GM12874 (cell line): ENCODE measurements around the gene MMAB.

ENCODE experiments used
- CTCF ChIP-seq: IDR thresholded peaks from 2 replicates; pipeline ENCODE4 v1.5.1; 2011; ENCODE audit warnings: low read depth, mild to moderate bottlenecking, control low read depth, low read length, moderate library complexity; ENCODE audit not compliant: insufficient read depth

MMAB gene

DNA sequence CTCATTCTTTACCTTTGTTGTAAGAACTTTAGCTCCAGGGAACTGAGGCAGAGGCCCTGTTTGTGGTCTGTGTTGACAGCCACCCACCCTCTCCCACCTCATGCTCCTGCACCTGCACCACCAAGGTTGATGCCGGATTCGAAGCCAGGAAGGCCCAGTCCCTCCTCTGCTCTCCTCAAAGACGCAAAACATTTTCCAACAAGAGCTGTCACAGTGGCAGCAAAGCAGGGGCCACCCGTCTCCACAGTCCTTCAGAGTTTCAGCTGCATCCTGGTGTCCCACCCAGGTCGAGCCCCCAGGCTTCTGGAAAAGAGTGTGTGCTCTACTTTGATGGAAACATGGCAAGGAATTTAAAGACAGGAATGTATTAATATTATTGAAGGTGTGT is 37.4 kb downstream of the MMAB start:
- no peak for TF ChIP-seq CTCF

- no peak for TF ChIP-seq CTCF
Observed at GRCh38 chr12:109535231-109535862, 38.0 kb downstream of the MMAB start.

DNA sequence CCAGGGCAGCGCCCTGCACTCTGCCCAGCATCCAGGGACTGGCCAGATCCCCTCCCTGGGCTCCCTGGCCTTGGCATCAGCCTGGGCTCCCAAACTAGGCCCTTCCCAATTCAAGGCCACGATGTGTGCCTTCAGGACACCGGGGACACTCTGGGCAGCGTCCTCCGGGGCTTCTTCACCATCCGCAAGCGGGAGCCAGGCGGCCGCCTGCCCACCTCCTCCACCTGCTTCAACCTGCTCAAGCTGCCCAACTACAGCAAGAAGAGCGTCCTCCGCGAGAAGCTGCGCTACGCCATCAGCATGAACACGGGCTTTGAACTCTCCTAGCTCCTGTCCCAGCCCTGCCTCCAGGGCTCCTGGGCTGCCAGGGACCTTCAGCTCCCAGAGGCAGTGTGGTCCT is 38.8 kb downstream of the MMAB start:
- TF ChIP-seq CTCF: no peak

DNA sequence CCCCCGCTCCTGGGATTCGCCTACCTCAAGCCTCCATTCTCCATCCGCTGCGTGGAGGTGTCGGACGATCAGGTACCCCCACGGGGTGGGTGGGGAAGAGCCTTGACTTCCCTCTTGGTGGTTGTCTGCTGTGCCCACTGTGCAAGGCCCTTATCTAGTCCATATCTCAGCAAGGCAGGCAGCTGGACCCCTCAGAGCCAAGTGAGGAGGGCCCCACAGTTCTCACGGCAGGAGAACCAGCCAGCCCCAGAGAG is 39.9 kb downstream of the MMAB start:
- no peak for TF ChIP-seq CTCF

DNA sequence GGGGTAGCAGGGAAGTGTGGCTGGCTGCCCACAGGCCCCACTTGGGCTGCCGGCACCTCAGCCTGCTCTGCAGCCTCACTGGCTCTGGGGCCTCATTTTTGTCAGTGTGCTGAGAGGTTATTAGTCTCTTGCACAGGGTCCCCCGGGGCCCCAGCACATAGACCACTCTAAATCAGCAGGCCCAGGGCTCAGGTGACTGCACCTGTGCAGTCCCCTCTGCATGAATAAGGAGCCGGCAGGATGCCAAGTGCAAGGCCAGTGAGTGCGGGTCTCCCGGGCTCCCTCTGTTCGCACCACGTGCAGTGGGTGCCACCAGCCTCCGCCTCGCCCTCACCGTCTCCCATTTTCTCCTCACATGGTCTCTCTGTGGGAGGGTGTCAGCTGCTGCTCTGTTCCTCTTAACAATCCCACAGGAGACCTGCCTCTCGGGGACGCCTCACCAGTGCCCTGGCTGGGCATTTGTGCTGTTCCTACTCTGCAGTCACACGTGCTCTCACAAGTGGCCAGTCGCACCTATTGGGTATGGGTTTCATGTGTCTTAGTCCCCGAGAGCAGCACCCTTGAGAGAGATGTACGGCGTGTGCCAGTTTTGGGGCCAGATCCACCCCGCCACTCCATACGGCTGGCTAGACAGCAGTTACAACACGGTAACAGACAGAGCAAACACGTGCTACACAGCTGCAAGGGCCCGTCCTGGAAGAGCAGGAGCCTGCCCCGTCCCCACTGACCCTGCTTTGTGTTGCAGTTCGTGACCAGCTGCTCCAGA is 40.4 kb downstream of the MMAB start:
- no peak for TF ChIP-seq CTCF

- no peak for TF ChIP-seq CTCF
Observed at GRCh38 chr12:109531411-109531810, 41.9 kb downstream of the MMAB start.

DNA sequence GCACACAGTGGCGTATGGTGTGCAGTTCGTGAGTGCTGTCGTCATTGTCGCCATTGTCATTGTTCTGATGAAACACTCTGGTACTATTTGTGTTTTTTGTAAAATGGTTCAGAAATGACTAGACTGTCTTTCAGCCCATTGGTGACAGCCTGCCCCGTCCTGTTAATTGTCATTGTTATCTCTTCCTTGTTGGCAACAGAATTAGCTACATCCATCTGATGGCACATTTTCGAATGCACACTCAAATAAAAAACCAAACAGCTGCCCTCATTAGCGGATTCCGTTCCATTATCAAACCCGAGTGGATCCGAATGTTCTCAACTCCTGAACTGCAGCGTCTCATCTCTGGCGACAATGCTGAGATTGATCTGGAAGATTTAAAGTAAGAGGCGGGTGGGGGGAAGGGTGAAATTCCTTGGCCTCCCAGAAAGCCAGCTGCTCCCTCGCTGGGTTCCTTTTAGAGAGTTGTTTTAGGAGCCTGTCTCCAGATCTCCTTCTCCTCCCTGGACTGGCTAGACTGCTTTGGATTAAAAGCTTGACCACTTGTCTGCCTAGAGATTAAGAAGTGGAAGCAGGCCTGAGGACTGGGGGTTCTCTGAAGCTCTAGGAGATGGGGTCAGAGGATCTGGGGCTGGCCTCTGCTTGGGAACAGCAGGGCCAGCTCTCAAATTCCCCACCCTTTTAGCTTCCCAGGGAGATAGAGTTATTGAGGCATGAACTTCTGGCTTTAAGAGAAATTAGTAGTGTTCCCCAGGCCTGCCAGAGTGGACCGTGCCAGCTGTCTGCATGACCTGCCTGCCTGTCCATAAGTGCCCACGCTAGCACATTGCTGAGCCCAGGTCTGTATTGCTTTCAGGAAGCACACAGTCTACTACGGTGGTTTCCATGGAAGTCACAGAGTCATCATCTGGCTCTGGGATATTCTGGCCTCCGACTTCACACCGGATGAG is 43.3 kb downstream of the MMAB start:
- TF ChIP-seq CTCF: no peak
